Left cardiac atrium (tissue), 4 donors: ENCODE data around the gene SLC24A3. TPM values are rescaled to one million over a fixed set of nuclear protein-coding genes. Genes with fewer than 3 reads are reported as not detected.

ENCODE experiments used
- ATAC-seq, 2 donors: fragments of 200-7000 bp; cut with Tn5 transposase; one replicate each; pipeline ENCODE4 v1.9.1; 2020; ENCODE audit warnings: mild to moderate bottlenecking in 2 of 2, moderate library complexity in 2 of 2
- DNase-seq: peaks from one replicate; pipeline ENCODE4 v3.0.0-alpha.2; 2020
- intact Hi-C, 2 donors: fragments of 100-400 bp; cut with DNase I; formaldehyde crosslinking; loops; one replicate each; pipeline versions ENCODE4 v1.14.1 to v1.15.1; 2022 to 2023
- long read RNA-seq: library from polyadenylated mRNA; unstranded; transcript quantifications from one replicate; pipeline ENCODE4 v2.0.0, GENCODE V29; 2021
- total RNA-seq, 2 donors: library from RNA; stranded (reverse); fragmentation: NEBNext Ultra II Directional; extraction: Animal tissue kit (Norgen Biotek cat#: 25700); gene quantifications; one replicate each; pipeline ENCODE4 v1.2.1, GENCODE V29; 2021
- donor health status: DM: no; HTN: yes; CAD: no.
- donor health status: DM: no; HTN: yes; CAD: no; lungs with severe emphysema.
- donor health status: DM: yes; HTN: yes; CAD: no.
- donor health status: Dilated cardiomyopathy.

Gene SLC24A3
- total RNA-seq = 1 to 10 TPM; 2.1 to 4.1 TPM
- long read RNA-seq, partial matches to known transcripts = 0 of 2 reads
- long read RNA-seq, other reads (novel, unspliced or antisense) = 2 of 2 reads

- ATAC-seq (no peak), DNase-seq (no peak)
- intact Hi-C loops = no loop called here
These were observed at the start of gene SLC24A3 for GRCh38 chr20:19212469-19212815. Gene SLC24A3 (plus strand): TSS chr20:19212642.

- intact Hi-C loops = no loop called here
- ATAC-seq = no peak
- DNase-seq = no peak
These were observed 42.3 kb upstream of the SLC24A3 start for GRCh38 chr20:19170148-19170547.

- no peak for DNase-seq
- intact Hi-C loops = no loop called here
- no peak for ATAC-seq
These were observed 39.8 kb upstream of the SLC24A3 start for GRCh38 chr20:19172637-19173036.

GRCh38 chr20:19176470-19177052, 35.9 kb upstream of the SLC24A3 start:
- intact Hi-C loops = no loop called here
- no peak for ATAC-seq
- no peak for DNase-seq

GRCh38 chr20:19181552-19181951, 30.9 kb upstream of the SLC24A3 start:
- intact Hi-C loops = no loop called here
- DNase-seq = no peak
- no peak for ATAC-seq

GRCh38 chr20:19185083-19185482, 27.4 kb upstream of the SLC24A3 start:
- intact Hi-C loops = no loop called here

GRCh38 chr20:19193349-19193748, 19.1 kb upstream of the SLC24A3 start:
- DNase-seq (no peak), ATAC-seq (no peak)
- intact Hi-C loops = no loop called here

More at GRCh38 chr20:19185083-19185482, 27.4 kb upstream of the SLC24A3 start:
- no peak for ATAC-seq
- DNase-seq = no peak

GRCh38 chr20:19205981-19206396, 6.5 kb upstream of the SLC24A3 start:
- peak; percentile 54 to 74 for ATAC-seq

GRCh38 chr20:19207541-19207940, 4.9 kb upstream of the SLC24A3 start:
- DNase-seq (no peak), ATAC-seq (no peak)
- intact Hi-C loops = loop anchor here (5.0 to 10.0 kb wide), 3 partner anchors 375 to 450 kb away; no protein-coding TSS in a partner anchor

More at GRCh38 chr20:19205981-19206396, 6.5 kb upstream of the SLC24A3 start:
- DNase-seq = peak; percentile 68
- intact Hi-C loops = loop anchor here (2.0 to 10.0 kb wide), 4 partner anchors 376 to 455 kb away; no protein-coding TSS in a partner anchor

GRCh38 chr20:19210391-19211155, 1.9 kb upstream of the SLC24A3 start:
- ATAC-seq (peak in 1 of 2 donors; percentile 42), DNase-seq (no peak)
- intact Hi-C loops = no loop called here

GRCh38 chr20:19211252-19211651, 1.2 kb upstream of the SLC24A3 start:
- intact Hi-C loops = no loop called here
- DNase-seq = no peak
- ATAC-seq = no peak

GRCh38 chr20:19211661-19212468, 577 bp upstream of the SLC24A3 start:
- DNase-seq = peak; percentile 30
- intact Hi-C loops = no loop called here
- ATAC-seq = peak; percentile 56 to 61

- intact Hi-C loops = no loop called here
- peak; percentile 73 for DNase-seq
- ATAC-seq = peak; percentile 65 to 77
These were observed 520 bp downstream of the SLC24A3 start for GRCh38 chr20:19212821-19213502.

- intact Hi-C loops = no loop called here
- no peak for DNase-seq
- ATAC-seq = no peak
These were observed 1.6 kb downstream of the SLC24A3 start for GRCh38 chr20:19213946-19214490.

- no peak for DNase-seq
- intact Hi-C loops = no loop called here
- ATAC-seq = no peak
These were observed 6.0 kb downstream of the SLC24A3 start for GRCh38 chr20:19218411-19218810.

- ATAC-seq (no peak), DNase-seq (no peak)
- intact Hi-C loops = no loop called here
These were observed 10.1 kb downstream of the SLC24A3 start for GRCh38 chr20:19222520-19223040.

- ATAC-seq = no peak
- no peak for DNase-seq
- intact Hi-C loops = no loop called here
These were observed 11.2 kb downstream of the SLC24A3 start for GRCh38 chr20:19223640-19224039.

GRCh38 chr20:19231359-19232035, 19.1 kb downstream of the SLC24A3 start:
- DNase-seq (no peak), ATAC-seq (peak; percentile 72 to 79)
- intact Hi-C loops = no loop called here
